ENCODE results near the gene DET1.
"Not testable (repeated sequence)": the region's sequence is repeated elsewhere in the genome, so short reads cannot be mapped to it uniquely, and the experiment has no call there.

- TF ChIP-seq CTCF, POLR2AphosphoS5, POLR2A, EP300 (IDR thresholded peaks at IDR 0.05): not testable (repeated sequence)
Measured at GRCh38 chr15:88545578-88546247, 768 bp downstream of the DET1 start.

All from suprapubic skin (tissue), 4 donors.